ENCODE measurements around the gene GALNTL6. TPM values are rescaled to one million over a fixed set of nuclear protein-coding genes. Genes with fewer than 3 reads are reported as not detected.

The GALNTL6 gene
- total and polyA plus RNA-seq, 2 experiments from 2014 or later, result 0.38 to 0.40 TPM

DNA sequence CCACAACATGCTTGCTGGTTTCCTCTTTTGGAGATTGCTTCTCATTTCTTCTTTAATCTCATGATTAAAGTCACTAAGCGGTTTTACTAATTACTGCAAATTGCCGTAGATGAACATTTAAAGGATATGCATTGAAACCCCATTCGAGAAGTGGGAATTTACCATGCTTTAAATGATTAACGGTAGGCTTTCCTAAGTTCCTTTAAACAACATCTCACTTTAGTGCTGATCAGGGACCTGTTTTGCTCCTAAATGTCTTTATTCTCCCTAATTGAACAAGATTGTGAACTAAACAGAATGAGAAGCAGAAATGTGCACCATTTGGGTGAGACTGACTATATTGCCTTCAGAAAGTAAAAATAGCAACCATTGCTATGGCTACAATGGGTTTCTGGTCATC lies 430.3 kb downstream of the GALNTL6 start:
- peak overlapping the region; percentile 28; the same call in 1 of the 2 replicates for H2AFZ ChIP-seq
- H3K9me2 ChIP-seq (ENCODE audit: insufficient read depth), result peaks cover 2% of the 10 kb centered on the region; the same call in 1 of the 2 replicates
- H3K36me3 ChIP-seq (ENCODE audit: insufficient read depth), result no peaks in the 10 kb centered on the region
- no peaks in the 10 kb centered on the region for H4K20me1 ChIP-seq (replicated peaks; ENCODE audit: insufficient read depth)
- Mint-ChIP-seq H3K9me3 (peaks cover 7% of the 10 kb centered on the region; the same call in 2 of the 3 replicates), H3K4me1 (no peaks in the 10 kb centered on the region), H3K27me3 (ENCODE audit: insufficient read depth, low read depth, poor library complexity) (no peaks in the 10 kb centered on the region), H3K4me3 (no peak overlapping the region), H3K27ac (no peak overlapping the region), H3K36me3 (ENCODE audit: low read depth) (peaks cover 10% of the 10 kb centered on the region; the same call in 2 of the 3 replicates)
- H3K4me2 ChIP-seq, result no peak overlapping the region
- ATAC-seq, result no peak
- DNase-seq (ENCODE audit: low spot score), result no peak
- no peaks in the 10 kb centered on the region for H3F3A ChIP-seq (replicated peaks; ENCODE audit: low read depth)
- no peak overlapping the region for H3K27ac ChIP-seq (ENCODE audit: low read depth)
- TF ChIP-seq ZNF331 (CRISPR knock-in tag; IDR thresholded peaks at IDR 0.05; ENCODE audit: low read depth) (no peak), CREB1 (CRISPR knock-in tag; IDR thresholded peaks at IDR 0.05; ENCODE audit: low read depth) (no peak), POLR2AphosphoS5 (IDR thresholded peaks at IDR 0.05; ENCODE audit: low read depth) (no peak), ZNF114 (CRISPR knock-in tag; IDR thresholded peaks at IDR 0.05) (no peak), EZH2 (IDR thresholded peaks at IDR 0.05; ENCODE audit: low read depth, unreplicated experiment) (no peak), EZH2phosphoT487 (IDR thresholded peaks at IDR 0.05; ENCODE audit: unreplicated experiment) (no peak), NANOG (IDR thresholded peaks at IDR 0.05; ENCODE audit: borderline replicate concordance) (no peak)
- TF ChIP-seq, protein P1, sequence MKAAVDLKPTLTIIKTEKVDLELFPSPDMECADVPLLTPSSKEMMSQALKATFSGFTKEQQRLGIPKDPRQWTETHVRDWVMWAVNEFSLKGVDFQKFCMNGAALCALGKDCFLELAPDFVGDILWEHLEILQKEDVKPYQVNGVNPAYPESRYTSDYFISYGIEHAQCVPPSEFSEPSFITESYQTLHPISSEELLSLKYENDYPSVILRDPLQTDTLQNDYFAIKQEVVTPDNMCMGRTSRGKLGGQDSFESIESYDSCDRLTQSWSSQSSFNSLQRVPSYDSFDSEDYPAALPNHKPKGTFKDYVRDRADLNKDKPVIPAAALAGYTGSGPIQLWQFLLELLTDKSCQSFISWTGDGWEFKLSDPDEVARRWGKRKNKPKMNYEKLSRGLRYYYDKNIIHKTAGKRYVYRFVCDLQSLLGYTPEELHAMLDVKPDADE (IDR thresholded peaks at IDR 0.05), result no peak
- TF ChIP-seq, protein P2, sequence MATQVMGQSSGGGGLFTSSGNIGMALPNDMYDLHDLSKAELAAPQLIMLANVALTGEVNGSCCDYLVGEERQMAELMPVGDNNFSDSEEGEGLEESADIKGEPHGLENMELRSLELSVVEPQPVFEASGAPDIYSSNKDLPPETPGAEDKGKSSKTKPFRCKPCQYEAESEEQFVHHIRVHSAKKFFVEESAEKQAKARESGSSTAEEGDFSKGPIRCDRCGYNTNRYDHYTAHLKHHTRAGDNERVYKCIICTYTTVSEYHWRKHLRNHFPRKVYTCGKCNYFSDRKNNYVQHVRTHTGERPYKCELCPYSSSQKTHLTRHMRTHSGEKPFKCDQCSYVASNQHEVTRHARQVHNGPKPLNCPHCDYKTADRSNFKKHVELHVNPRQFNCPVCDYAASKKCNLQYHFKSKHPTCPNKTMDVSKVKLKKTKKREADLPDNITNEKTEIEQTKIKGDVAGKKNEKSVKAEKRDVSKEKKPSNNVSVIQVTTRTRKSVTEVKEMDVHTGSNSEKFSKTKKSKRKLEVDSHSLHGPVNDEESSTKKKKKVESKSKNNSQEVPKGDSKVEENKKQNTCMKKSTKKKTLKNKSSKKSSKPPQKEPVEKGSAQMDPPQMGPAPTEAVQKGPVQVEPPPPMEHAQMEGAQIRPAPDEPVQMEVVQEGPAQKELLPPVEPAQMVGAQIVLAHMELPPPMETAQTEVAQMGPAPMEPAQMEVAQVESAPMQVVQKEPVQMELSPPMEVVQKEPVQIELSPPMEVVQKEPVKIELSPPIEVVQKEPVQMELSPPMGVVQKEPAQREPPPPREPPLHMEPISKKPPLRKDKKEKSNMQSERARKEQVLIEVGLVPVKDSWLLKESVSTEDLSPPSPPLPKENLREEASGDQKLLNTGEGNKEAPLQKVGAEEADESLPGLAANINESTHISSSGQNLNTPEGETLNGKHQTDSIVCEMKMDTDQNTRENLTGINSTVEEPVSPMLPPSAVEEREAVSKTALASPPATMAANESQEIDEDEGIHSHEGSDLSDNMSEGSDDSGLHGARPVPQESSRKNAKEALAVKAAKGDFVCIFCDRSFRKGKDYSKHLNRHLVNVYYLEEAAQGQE (IDR thresholded peaks at IDR 0.05; ENCODE audit: unreplicated experiment), result no peak
- TF ChIP-seq, protein P3, sequence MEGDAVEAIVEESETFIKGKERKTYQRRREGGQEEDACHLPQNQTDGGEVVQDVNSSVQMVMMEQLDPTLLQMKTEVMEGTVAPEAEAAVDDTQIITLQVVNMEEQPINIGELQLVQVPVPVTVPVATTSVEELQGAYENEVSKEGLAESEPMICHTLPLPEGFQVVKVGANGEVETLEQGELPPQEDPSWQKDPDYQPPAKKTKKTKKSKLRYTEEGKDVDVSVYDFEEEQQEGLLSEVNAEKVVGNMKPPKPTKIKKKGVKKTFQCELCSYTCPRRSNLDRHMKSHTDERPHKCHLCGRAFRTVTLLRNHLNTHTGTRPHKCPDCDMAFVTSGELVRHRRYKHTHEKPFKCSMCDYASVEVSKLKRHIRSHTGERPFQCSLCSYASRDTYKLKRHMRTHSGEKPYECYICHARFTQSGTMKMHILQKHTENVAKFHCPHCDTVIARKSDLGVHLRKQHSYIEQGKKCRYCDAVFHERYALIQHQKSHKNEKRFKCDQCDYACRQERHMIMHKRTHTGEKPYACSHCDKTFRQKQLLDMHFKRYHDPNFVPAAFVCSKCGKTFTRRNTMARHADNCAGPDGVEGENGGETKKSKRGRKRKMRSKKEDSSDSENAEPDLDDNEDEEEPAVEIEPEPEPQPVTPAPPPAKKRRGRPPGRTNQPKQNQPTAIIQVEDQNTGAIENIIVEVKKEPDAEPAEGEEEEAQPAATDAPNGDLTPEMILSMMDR (conservative IDR thresholded peaks at IDR 0.05; ENCODE audit: low read depth in 2 of 2), result no peak
- TF ChIP-seq, protein P4, sequence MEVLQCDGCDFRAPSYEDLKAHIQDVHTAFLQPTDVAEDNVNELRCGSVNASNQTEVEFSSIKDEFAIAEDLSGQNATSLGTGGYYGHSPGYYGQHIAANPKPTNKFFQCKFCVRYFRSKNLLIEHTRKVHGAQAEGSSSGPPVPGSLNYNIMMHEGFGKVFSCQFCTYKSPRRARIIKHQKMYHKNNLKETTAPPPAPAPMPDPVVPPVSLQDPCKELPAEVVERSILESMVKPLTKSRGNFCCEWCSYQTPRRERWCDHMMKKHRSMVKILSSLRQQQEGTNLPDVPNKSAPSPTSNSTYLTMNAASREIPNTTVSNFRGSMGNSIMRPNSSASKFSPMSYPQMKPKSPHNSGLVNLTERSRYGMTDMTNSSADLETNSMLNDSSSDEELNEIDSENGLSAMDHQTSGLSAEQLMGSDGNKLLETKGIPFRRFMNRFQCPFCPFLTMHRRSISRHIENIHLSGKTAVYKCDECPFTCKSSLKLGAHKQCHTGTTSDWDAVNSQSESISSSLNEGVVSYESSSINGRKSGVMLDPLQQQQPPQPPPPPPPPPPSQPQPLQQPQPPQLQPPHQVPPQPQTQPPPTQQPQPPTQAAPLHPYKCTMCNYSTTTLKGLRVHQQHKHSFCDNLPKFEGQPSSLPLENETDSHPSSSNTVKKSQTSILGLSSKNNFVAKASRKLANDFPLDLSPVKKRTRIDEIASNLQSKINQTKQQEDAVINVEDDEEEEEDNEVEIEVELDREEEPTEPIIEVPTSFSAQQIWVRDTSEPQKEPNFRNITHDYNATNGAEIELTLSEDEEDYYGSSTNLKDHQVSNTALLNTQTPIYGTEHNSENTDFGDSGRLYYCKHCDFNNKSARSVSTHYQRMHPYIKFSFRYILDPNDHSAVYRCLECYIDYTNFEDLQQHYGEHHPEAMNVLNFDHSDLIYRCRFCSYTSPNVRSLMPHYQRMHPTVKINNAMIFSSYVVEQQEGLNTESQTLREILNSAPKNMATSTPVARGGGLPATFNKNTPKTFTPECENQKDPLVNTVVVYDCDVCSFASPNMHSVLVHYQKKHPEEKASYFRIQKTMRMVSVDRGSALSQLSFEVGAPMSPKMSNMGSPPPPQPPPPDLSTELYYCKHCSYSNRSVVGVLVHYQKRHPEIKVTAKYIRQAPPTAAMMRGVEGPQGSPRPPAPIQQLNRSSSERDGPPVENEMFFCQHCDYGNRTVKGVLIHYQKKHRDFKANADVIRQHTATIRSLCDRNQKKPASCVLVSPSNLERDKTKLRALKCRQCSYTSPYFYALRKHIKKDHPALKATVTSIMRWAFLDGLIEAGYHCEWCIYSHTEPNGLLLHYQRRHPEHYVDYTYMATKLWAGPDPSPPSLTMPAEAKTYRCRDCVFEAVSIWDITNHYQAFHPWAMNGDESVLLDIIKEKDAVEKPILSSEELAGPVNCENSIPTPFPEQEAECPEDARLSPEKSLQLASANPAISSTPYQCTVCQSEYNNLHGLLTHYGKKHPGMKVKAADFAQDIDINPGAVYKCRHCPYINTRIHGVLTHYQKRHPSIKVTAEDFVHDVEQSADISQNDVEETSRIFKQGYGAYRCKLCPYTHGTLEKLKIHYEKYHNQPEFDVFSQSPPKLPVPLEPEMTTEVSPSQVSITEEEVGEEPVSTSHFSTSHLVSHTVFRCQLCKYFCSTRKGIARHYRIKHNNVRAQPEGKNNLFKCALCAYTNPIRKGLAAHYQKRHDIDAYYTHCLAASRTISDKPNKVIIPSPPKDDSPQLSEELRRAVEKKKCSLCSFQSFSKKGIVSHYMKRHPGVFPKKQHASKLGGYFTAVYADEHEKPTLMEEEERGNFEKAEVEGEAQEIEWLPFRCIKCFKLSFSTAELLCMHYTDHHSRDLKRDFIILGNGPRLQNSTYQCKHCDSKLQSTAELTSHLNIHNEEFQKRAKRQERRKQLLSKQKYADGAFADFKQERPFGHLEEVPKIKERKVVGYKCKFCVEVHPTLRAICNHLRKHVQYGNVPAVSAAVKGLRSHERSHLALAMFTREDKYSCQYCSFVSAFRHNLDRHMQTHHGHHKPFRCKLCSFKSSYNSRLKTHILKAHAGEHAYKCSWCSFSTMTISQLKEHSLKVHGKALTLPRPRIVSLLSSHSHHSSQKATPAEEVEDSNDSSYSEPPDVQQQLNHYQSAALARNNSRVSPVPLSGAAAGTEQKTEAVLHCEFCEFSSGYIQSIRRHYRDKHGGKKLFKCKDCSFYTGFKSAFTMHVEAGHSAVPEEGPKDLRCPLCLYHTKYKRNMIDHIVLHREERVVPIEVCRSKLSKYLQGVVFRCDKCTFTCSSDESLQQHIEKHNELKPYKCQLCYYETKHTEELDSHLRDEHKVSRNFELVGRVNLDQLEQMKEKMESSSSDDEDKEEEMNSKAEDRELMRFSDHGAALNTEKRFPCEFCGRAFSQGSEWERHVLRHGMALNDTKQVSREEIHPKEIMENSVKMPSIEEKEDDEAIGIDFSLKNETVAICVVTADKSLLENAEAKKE (CRISPR knock-in tag; IDR thresholded peaks at IDR 0.05), result no peak
- H3K27me3 ChIP-seq (ENCODE audit: insufficient read depth), result no peaks in the 10 kb centered on the region
- H3K4me1 ChIP-seq (ENCODE audit: insufficient read depth), result no peaks in the 10 kb centered on the region
- H3K4me3 ChIP-seq, result no peak overlapping the region
- H3K79me2 ChIP-seq (replicated peaks; ENCODE audit: insufficient read depth), result no peaks in the 10 kb centered on the region
